GM21526 (cell line): Measurements from ENCODE around the gene PCDHB10.
"Not testable (repeated sequence)": the region's sequence is repeated elsewhere in the genome, so short reads cannot be mapped to it uniquely, and the experiment has no call there.

Experiments
- ATAC-seq: cut with Tn5 transposase; IDR thresholded peaks from one replicate; pipeline ENCODE4 v1.9.1; 2021; ENCODE audit warnings: moderate library complexity; ENCODE audit not compliant: unreplicated experiment, low FRiP score

Gene PCDHB10

DNA sequence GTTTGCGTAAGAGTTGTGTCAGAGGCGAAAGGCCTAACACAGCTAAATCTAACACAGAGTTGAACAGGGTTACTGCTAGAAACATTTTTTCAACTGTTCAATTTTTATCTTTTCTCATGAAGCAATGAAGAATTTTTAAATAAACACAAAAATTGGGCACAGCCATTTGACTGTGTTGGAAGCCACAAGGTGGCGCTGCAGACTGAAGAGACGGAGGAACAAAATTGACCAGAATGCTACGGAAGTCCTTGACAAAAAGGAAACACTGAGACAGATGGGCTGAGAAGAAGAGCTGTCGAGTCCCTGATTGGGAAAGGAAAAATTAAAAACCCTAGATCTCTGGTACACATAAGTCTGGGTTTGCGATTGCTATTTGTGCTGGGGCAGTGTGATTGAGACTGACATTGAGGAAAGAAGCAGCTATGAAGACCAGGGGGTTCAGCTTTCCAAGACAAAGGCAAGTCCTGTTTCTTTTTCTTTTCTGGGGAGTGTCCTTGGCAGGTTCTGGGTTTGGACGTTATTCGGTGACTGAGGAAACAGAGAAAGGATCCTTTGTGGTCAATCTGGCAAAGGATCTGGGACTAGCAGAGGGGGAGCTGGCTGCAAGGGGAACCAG lies 5.1 kb upstream of the PCDHB10 start, which contains the start of gene PCDHB9:
Gene PCDHB9 (plus strand): TSS at position 265 of the 616 bp plus-strand sequence. CDS start 158 bp downstream, at position 423.
- no peak for ATAC-seq

DNA sequence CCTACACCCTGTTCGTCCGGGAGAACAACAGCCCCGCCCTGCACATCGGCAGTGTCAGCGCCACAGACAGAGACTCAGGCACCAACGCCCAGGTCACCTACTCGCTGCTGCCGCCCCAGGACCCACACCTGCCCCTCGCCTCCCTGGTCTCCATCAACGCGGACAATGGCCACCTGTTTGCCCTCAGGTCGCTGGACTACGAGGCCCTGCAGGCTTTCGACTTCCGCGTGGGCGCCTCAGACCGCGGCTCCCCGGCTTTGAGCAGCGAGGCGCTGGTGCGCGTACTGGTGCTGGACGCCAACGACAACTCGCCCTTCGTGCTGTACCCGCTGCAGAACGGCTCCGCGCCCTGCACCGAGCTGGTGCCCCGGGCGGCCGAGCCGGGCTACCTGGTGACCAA lies 3.5 kb upstream of the PCDHB10 start:
- not testable (repeated sequence) for ATAC-seq

DNA sequence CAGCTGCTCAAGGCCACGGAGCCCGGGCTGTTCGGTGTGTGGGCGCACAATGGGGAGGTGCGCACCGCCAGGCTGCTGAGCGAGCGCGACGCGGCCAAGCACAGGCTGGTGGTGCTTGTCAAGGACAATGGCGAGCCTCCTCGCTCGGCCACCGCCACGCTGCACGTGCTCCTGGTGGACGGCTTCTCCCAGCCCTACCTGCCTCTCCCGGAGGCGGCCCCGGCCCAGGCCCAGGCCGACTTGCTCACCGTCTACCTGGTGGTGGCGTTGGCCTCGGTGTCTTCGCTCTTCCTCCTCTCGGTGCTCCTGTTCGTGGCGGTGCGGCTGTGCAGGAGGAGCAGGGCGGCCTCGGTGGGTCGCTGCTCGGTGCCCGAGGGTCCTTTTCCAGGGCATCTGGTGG lies 3.0 kb upstream of the PCDHB10 start:
- ATAC-seq, result not testable (repeated sequence)

DNA sequence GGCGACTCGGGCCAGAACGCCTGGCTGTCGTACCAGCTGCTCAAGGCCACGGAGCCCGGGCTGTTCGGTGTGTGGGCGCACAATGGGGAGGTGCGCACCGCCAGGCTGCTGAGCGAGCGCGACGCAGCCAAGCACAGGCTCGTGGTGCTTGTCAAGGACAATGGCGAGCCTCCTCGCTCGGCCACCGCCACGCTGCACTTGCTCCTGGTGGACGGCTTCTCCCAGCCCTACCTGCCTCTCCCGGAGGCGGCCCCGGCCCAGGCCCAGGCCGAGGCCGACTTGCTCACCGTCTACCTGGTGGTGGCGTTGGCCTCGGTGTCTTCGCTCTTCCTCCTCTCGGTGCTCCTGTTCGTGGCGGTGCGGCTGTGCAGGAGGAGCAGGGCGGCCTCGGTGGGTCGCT lies 2.2 kb downstream of the PCDHB10 start:
- ATAC-seq, result not testable (repeated sequence)

DNA sequence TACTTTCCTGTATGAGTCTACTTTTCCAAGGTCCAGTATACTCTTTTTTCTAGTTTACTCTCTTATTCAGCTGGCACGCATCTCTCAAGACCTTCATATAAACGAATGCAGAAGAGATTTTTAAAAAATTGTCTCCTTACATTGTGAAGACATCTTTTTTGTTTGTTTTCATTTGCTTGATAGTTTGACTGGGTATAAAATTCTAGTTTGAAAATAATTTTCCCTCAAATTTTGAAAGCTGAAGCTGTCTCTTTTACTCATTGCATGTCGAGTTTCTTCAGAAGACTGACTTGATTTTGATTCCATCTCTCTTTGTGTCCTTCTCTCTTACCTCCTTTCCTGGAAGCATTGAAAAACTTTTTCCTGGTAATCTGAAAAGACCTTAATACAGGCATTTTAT lies 4.2 kb downstream of the PCDHB10 start:
- no peak for ATAC-seq

DNA sequence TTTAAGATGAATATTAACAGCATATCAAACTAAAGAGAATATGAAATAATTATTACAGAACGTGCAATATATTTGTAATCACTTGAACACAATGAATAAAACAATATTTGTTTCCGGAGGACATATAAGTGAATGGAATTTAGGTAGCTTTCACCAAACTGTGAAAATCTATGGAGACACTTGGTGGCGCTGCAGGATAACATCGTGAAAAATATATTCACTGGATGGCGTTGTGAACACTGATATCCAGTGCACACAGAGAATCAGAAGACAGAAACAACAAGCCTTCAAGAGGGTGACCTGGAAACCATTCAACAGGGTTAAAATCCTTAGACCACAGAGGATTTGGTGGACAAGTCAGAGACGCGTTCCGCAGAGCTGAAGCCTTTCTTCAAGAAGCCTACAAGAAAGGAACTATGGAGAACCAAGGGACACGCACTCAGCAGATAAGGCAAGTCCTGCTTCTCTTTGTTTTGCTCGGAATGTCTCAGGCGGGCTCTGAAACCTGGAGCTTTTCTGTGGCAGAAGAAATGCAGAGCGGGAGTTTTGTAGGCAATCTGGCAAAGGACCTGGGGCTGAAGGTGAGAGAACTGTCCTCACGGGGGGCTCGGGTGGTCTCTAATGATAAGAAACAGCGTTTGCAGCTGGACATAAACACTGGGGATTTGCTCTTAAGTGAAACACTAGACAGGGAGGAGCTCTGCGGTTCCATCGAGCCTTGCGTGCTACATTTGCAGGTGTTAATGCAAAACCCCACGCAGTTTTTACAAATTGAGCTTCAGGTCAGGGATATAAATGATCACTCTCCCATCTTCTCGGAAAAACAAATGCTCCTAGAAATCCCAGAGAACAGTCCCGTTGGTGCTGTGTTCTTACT lies 7.4 kb downstream of the PCDHB10 start, which contains the start of gene PCDHB11:
Gene PCDHB11 (plus strand): TSS at position 269 of the 877 bp plus-strand sequence. CDS start 148 bp downstream, at position 417.
- ATAC-seq, result no peak

DNA sequence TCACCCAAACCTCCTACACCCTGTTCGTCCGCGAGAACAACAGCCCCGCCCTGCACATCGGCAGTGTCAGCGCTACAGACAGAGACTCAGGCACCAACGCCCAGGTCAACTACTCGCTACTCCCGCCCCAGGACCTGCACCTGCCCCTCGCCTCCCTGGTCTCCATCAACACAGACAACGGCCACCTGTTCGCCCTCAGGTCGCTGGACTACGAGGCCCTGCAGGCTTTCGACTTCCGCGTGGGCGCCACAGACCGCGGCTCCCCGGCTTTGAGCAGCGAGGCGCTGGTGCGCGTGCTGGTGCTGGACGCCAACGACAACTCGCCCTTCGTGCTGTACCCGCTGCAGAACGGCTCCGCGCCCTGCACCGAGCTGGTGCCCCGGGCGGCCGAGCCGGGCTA lies 9.0 kb downstream of the PCDHB10 start:
- not testable (repeated sequence) for ATAC-seq

DNA sequence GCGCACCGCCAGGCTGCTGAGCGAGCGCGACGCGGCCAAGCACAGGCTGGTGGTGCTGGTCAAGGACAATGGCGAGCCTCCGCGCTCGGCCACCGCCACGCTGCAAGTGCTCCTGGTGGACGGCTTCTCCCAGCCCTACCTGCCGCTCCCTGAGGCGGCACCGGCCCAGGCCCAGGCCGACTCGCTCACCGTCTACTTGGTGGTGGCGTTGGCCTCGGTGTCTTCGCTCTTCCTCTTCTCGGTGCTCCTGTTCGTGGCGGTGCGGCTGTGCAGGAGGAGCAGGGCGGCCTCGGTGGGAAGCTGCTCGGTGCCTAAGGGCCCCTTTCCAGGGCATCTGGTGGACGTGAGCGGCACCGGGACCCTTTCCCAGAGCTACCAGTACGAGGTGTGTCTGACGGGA lies 9.5 kb downstream of the PCDHB10 start:
- ATAC-seq, result not testable (repeated sequence)

DNA sequence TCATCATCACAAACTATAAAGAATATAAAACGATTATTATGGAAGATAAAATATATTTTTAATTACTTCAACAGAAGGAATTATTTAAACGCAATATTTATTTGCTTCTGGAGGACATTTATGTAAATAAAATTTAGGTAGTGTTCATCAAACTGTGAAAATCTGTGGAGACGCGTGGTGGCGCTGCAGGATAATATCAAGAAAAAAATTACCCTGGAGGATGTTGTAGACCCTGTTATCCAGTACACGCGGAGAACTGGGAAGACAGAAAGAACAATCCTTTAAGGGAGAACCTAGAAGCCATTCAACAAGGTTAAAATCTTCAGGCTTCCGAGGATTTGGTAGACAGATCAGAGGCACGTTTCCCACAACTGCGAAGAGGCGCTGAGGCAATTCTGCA lies 16.3 kb downstream of the PCDHB10 start, which contains the start of gene PCDHB12:
Gene PCDHB12 (plus strand): TSS at position 242 of the 400 bp plus-strand sequence. CDS start 189 bp downstream, outside the sequence.
- no peak for ATAC-seq

DNA sequence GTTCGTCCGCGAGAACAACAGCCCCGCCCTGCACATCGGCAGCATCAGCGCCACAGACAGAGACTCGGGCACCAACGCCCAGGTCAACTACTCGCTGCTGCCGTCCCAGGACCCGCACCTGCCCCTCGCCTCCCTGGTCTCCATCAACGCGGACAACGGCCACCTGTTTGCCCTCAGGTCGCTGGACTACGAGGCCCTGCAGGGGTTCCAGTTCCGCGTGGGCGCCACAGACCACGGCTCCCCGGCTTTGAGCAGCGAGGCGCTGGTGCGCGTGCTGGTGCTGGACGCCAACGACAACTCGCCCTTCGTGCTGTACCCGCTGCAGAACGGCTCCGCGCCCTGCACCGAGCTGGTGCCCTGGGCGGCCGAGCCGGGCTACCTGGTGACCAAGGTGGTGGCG lies 18.1 kb downstream of the PCDHB10 start:
- ATAC-seq, result not testable (repeated sequence)

DNA sequence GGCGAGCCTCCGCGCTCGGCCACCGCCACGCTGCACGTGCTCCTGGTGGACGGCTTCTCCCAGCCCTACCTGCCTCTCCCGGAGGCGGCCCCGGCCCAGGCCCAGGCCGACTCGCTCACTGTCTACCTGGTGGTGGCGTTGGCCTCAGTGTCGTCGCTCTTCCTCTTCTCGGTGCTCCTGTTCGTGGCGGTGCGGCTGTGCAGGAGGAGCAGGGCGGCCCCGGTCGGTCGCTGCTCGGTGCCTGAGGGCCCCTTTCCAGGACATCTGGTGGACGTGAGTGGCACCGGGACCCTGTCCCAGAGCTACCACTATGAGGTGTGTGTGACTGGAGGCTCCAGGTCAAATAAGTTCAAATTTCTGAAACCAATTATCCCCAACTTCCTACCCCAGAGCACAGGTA lies 18.7 kb downstream of the PCDHB10 start:
- ATAC-seq, result not testable (repeated sequence)

DNA sequence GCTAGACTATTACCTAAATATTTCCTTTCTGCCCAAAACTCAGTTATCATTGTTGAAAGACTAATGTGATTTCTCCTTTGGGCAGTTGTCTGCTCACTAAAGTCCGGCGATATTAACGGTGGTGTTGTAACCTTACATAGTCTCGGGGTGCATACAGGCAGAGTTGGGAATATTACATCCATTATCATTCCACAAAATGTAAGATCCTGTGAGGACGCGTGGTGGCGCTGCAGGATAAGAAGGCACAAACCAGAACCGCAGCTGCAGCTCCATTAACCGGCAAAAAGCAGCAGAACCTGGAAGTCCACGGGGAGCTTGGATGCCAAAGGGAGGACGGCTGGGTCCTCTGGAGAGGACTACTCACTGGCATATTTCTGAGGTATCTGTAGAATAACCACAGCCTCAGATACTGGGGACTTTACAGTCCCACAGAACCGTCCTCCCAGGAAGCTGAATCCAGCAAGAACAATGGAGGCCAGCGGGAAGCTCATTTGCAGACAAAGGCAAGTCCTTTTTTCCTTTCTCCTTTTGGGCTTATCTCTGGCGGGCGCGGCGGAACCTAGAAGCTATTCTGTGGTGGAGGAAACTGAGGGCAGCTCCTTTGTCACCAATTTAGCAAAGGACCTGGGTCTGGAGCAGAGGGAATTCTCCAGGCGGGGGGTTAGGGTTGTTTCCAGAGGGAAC lies 21.6 kb downstream of the PCDHB10 start, which contains the start of gene PCDHB13:
Gene PCDHB13 (plus strand): TSS at position 264 of the 684 bp plus-strand sequence. CDS start 205 bp downstream, at position 469.
- ATAC-seq, result not testable (repeated sequence)

DNA sequence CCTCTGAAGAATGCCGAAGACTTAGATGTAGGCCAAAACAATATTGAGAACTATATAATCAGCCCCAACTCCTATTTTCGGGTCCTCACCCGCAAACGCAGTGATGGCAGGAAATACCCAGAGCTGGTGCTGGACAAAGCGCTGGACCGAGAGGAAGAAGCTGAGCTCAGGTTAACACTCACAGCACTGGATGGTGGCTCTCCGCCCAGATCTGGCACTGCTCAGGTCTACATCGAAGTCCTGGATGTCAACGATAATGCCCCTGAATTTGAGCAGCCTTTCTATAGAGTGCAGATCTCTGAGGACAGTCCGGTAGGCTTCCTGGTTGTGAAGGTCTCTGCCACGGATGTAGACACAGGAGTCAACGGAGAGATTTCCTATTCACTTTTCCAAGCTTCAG lies 22.4 kb downstream of the PCDHB10 start:
- ATAC-seq, result not testable (repeated sequence)

DNA sequence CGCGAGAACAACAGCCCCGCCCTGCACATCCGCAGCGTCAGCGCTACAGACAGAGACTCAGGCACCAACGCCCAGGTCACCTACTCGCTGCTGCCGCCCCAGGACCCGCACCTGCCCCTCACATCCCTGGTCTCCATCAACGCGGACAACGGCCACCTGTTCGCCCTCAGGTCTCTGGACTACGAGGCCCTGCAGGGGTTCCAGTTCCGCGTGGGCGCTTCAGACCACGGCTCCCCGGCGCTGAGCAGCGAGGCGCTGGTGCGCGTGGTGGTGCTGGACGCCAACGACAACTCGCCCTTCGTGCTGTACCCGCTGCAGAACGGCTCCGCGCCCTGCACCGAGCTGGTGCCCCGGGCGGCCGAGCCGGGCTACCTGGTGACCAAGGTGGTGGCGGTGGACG lies 23.4 kb downstream of the PCDHB10 start:
- not testable (repeated sequence) for ATAC-seq

DNA sequence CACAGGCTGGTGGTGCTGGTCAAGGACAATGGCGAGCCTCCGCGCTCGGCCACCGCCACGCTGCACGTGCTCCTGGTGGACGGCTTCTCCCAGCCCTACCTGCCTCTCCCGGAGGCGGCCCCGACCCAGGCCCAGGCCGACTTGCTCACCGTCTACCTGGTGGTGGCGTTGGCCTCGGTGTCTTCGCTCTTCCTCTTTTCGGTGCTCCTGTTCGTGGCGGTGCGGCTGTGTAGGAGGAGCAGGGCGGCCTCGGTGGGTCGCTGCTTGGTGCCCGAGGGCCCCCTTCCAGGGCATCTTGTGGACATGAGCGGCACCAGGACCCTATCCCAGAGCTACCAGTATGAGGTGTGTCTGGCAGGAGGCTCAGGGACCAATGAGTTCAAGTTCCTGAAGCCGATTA lies 23.9 kb downstream of the PCDHB10 start:
- ATAC-seq, result not testable (repeated sequence)

DNA sequence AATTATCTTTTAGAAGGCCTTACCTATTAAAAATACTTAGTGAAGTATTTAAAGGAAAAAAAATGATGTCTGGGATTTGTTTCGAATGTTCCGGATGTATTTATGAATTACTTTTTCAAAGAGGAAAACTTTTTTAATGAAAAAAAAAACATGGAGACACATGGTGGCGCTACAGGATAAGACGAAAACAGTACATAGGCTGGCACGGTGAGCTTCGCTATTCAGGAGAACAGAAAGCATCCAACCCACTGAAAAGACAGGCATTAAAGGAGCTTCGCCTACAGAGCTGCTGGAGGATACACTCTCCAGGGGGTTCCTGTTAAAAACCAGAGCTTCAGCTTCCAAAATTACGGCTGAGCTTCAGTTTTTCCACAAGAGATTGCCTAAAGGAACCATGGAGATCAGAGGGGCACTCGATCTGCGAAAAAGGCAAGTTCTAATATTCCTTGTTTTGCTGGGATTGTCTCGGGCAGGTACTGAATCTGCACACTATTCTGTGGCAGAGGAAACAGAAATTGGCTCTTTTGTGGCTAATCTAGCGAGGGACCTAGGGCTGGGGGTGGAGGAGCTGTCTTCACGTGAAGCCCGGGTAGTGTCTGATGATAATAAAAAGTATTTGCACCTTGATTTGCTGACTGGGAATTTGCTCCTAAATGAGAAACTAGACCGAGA lies 31.1 kb downstream of the PCDHB10 start, which contains the start of gene PCDHB14:
Gene PCDHB14 (plus strand): TSS at position 232 of the 672 bp plus-strand sequence. CDS start 163 bp downstream, at position 395.
- ATAC-seq, result no peak

DNA sequence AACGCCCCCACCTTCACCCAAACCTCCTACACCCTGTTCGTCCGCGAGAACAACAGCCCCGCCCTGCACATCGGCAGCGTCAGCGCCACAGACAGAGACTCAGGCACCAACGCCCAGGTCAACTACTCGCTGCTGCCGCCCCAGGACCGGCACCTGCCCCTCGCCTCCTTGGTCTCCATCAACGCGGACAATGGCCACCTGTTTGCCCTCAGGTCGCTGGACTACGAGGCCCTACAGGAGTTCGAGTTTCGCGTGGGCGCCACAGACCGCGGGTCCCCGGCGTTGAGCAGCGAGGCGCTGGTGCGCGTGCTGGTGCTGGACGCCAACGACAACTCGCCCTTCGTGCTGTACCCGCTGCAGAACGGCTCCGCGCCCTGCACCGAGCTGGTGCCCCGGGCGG lies 32.7 kb downstream of the PCDHB10 start:
- not testable (repeated sequence) for ATAC-seq

DNA sequence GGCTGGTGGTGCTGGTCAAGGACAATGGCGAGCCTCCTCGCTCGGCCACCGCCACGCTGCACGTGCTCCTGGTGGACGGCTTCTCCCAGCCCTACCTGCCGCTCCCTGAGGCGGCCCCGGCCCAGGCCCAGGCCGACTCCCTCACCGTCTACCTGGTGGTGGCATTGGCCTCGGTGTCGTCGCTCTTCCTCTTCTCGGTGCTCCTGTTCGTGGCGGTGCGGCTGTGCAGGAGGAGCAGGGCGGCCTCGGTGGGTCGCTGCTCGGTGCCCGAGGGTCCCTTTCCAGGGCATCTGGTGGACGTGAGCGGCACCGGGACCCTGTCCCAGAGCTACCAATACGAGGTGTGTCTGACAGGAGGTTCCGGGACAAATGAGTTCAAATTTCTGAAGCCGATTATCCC lies 33.3 kb downstream of the PCDHB10 start:
- ATAC-seq, result not testable (repeated sequence)

DNA sequence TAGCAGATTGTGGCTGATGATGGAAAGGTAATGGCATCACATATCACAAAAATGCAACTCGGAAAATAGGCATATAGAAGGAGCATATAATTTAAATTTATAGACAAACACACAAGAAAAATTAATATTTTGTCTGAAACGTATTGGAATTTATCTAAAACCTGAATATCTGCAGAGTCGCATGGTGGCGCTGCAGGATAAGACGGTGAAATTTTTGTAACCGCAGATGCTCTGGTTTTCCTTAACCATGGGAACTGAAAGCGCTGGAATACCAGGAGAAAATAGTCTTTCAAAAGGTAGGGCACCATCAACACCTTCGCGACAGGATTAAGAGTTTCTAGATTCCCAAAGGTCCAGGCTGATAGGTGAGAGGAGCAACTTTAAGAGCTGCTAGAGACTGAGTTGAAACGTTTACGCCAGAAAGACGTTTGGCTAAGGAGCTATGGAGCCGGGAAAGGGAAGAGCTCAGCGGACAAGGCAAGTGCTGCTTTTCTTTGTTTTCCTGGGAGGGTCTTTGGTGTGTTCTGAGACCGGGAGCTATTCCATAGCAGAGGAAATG lies 42.0 kb downstream of the PCDHB10 start:
- no peak for ATAC-seq

DNA sequence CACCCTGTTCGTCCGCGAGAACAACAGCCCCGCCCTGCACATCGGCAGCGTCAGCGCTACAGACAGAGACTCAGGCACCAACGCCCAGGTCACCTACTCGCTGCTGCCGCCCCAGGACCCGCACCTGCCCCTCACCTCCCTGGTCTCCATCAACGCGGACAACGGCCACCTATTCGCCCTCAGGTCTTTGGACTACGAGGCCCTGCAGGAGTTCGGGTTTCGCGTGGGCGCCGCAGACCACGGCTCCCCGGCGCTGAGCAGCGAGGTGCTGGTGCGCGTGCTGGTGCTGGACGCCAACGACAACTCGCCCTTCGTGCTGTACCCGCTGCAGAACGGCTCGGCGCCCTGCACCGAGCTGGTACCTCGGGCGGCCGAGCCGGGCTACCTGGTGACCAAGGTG lies 43.8 kb downstream of the PCDHB10 start:
- ATAC-seq, result not testable (repeated sequence)
